Upper lobe of left lung (tissue), 6 donors: Measurements from ENCODE around the gene PDCL2. TPM values are rescaled to one million over a fixed set of nuclear protein-coding genes. Genes with fewer than 3 reads are reported as not detected.
A peak's percentile ranks its signal among the peaks of the same experiment; 100 is the strongest.

Experiments used
- ATAC-seq, 2 donors: fragments of 200-7000 bp; cut with Tn5 transposase; one replicate each; pipeline ENCODE4 v1.9.1; 2022; ENCODE audit warnings: mild to moderate bottlenecking in 2 of 2, moderate library complexity in 2 of 2; ENCODE audit not compliant: low FRiP score in 2 of 2
- DNase-seq, 2 donors: peaks; one replicate each; pipeline ENCODE4 v3.0.0-alpha.2; 2019 to 2020
- H3K27ac ChIP-seq, 4 donors: fragments of 200-600 bp; sonication (generic); one replicate each; pipeline ENCODE4 v1.5.1; 2016 to 2019
- H3K27me3 ChIP-seq, 4 donors: fragments of 200-600 bp; sonication (generic); one replicate each; pipeline ENCODE4 v1.5.1; 2017 to 2019
- H3K36me3 ChIP-seq, 4 donors: fragments of 200-600 bp; sonication (generic); one replicate each; pipeline ENCODE4 v1.5.1; 2016 to 2019
- H3K4me1 ChIP-seq, 4 donors: fragments of 200-600 bp; sonication (generic); one replicate each; pipeline ENCODE4 v1.5.1; 2018 to 2019
- H3K4me3 ChIP-seq, 4 donors: fragments of 200-600 bp; sonication (generic); one replicate each; pipeline ENCODE4 v1.5.1; 2017 to 2019; ENCODE audit warnings: mild to moderate bottlenecking in 2 of 4, moderate library complexity in 1 of 4
- H3K9me3 ChIP-seq, 4 donors: fragments of 200-600 bp; sonication (generic); one replicate each; pipeline ENCODE4 v1.5.1; 2018 to 2019
- CTCF ChIP-seq, 6 experiments: fragments of 450-650 bp in 4 of 6; fragments of 200-600 bp in 2 of 6; sonication (generic) in 2 of 6; IDR thresholded peaks; one replicate each; pipeline ENCODE4 v1.5.1; 2016 to 2019; ENCODE audit warnings: antibody characterized with exemption in 6 of 6
- EP300 ChIP-seq, 4 donors: sonication (generic); formaldehyde crosslinking; IDR thresholded peaks; one replicate each; pipeline ENCODE4 v1.5.1; 2017; ENCODE audit warnings: antibody characterized with exemption in 4 of 4, control low read depth in 2 of 4
- POLR2A ChIP-seq, 4 donors: fragments of 450-650 bp; IDR thresholded peaks; one replicate each; pipeline ENCODE4 v1.5.1; 2016 to 2017; ENCODE audit warnings: antibody characterized with exemption in 4 of 4, mild to moderate bottlenecking in 2 of 4
- POLR2AphosphoS5 ChIP-seq, 2 donors: sonication (generic); formaldehyde crosslinking; IDR thresholded peaks; one replicate each; pipeline ENCODE4 v1.5.1; 2017; ENCODE audit warnings: antibody characterized with exemption in 2 of 2
- WGBS, 2 donors: methylation state at CpG; one replicate each; pipeline ENCODE4 v1.1.5; 2017 to 2018; 5-methylcytosine and 5-hydroxymethylcytosine counted together
- total RNA-seq, 6 donors: library from RNA; depleted of rRNA in 4 of 6; stranded (reverse); fragments of >200 nt in 4 of 6; gene quantifications; one replicate each; pipeline versions ENCODE4 v1.1.0 to v1.2.1, GENCODE V29; 2016 to 2021
- donor health status: DM: no; HTN: no; CAD: no; lungs with moderate emphysema.
- donor health status: DM: no; HTN: yes; CAD: no; lungs with severe emphysema.

Gene PDCL2
- total RNA-seq, 6 donors from 2014 or later, result not detected

GRCh38 chr4:55518442-55518841 lies 73.6 kb downstream of the PDCL2 start:
- H3K9me3 ChIP-seq, result no peaks in the 10 kb centered on the region
- H3K27me3 ChIP-seq, result no peaks in the 10 kb centered on the region
- DNase-seq (no peak), ATAC-seq (peak in 1 of 2 donors; percentile 36)
- no peak overlapping the region for H3K4me3 ChIP-seq
- TF ChIP-seq POLR2AphosphoS5 (IDR thresholded peaks at IDR 0.05) (no peak), POLR2A (IDR thresholded peaks at IDR 0.05) (no peak), EP300 (IDR thresholded peaks at IDR 0.05) (no peak), CTCF (IDR thresholded peaks at IDR 0.05) (no peak)
- H3K27ac ChIP-seq, result no peak overlapping the region
- no peaks in the 10 kb centered on the region for H3K4me1 ChIP-seq
- no peaks in the 10 kb centered on the region for H3K36me3 ChIP-seq

GRCh38 chr4:55517526-55518229 lies 74.4 kb downstream of the PDCL2 start:
- Histone ChIP-seq H3K36me3 (no peaks in the 10 kb centered on the region), H3K27me3 (no peaks in the 10 kb centered on the region), H3K4me1 (no peaks in the 10 kb centered on the region), H3K9me3 (no peaks in the 10 kb centered on the region), H3K4me3 (no peak overlapping the region), H3K27ac (no peak overlapping the region)
- DNase-seq (no peak), ATAC-seq (no peak)
- no peak for TF ChIP-seq POLR2A (IDR thresholded peaks at IDR 0.05)
- no peak for TF ChIP-seq POLR2AphosphoS5 (IDR thresholded peaks at IDR 0.05)
- TF ChIP-seq CTCF (IDR thresholded peaks at IDR 0.05), result no peak
- TF ChIP-seq EP300 (IDR thresholded peaks at IDR 0.05), result no peak
- WGBS, 2 donors, result 80 to 96% methylated on average over 2 of the region's 2 CpGs

- Histone ChIP-seq H3K27ac (no peak overlapping the region), H3K4me3 (no peak overlapping the region), H3K4me1 (no peaks in the 10 kb centered on the region), H3K9me3 (no peaks in the 10 kb centered on the region), H3K27me3 (no peaks in the 10 kb centered on the region), H3K36me3 (no peaks in the 10 kb centered on the region)
- ATAC-seq (no peak), DNase-seq (no peak)
- no peak for TF ChIP-seq EP300 (IDR thresholded peaks at IDR 0.05)
- TF ChIP-seq POLR2A (IDR thresholded peaks at IDR 0.05), result no peak
- no peak for TF ChIP-seq POLR2AphosphoS5 (IDR thresholded peaks at IDR 0.05)
- no peak for TF ChIP-seq CTCF (IDR thresholded peaks at IDR 0.05)
- WGBS, 2 donors, result 100% methylated on average over 1 of the region's 1 CpG
Observed at GRCh38 chr4:55512922-55513571, 79.0 kb downstream of the PDCL2 start.

- 92 to 100% methylated on average over 1 of the region's 1 CpG for WGBS, 2 donors
- Histone ChIP-seq H3K36me3 (no peaks in the 10 kb centered on the region), H3K4me3 (no peak overlapping the region), H3K27me3 (no peaks in the 10 kb centered on the region), H3K27ac (no peak overlapping the region), H3K9me3 (no peaks in the 10 kb centered on the region), H3K4me1 (no peaks in the 10 kb centered on the region)
- ATAC-seq (no peak), DNase-seq (no peak)
- TF ChIP-seq POLR2A (IDR thresholded peaks at IDR 0.05), result no peak
- no peak for TF ChIP-seq EP300 (IDR thresholded peaks at IDR 0.05)
- no peak for TF ChIP-seq POLR2AphosphoS5 (IDR thresholded peaks at IDR 0.05)
- no peak for TF ChIP-seq CTCF (IDR thresholded peaks at IDR 0.05)
Observed at GRCh38 chr4:55512077-55512476, 80.0 kb downstream of the PDCL2 start.

GRCh38 chr4:55510685-55511084 lies 81.4 kb downstream of the PDCL2 start:
- Histone ChIP-seq H3K4me1 (no peaks in the 10 kb centered on the region), H3K27me3 (no peaks in the 10 kb centered on the region)

More at GRCh38 chr4:55510685-55511084, 81.4 kb downstream of the PDCL2 start:
- H3K27ac ChIP-seq, result no peak overlapping the region
- H3K36me3 ChIP-seq, result no peaks in the 10 kb centered on the region
- DNase-seq, result no peak
- TF ChIP-seq CTCF (IDR thresholded peaks at IDR 0.05), result no peak
- TF ChIP-seq POLR2A (IDR thresholded peaks at IDR 0.05), result no peak
- no peak for TF ChIP-seq POLR2AphosphoS5 (IDR thresholded peaks at IDR 0.05)
- TF ChIP-seq EP300 (IDR thresholded peaks at IDR 0.05), result no peak
- no peaks in the 10 kb centered on the region for H3K9me3 ChIP-seq
- no peak for ATAC-seq
- no peak overlapping the region for H3K4me3 ChIP-seq
